PFSK-1 (cell line): ENCODE data around the gene ADGRB2.

Experiments
- FOXP2 ChIP-seq: optimal IDR thresholded peaks from 2 replicates; pipeline ENCODE3; 2011; ENCODE audit warnings: borderline replicate concordance, control low read depth, inconsistent platforms; ENCODE audit not compliant: insufficient read depth; ENCODE audit errors: extremely low read length, extremely low read depth
- POLR2AphosphoS5 ChIP-seq: IDR thresholded peaks from 2 replicates; pipeline ENCODE4 v1.6.1; 2012; ENCODE audit warnings: low read depth, mild to moderate bottlenecking, control low read depth, low read length, moderate library complexity
- REST ChIP-seq, 2 experiments: IDR thresholded peaks; 2 replicates each; pipeline versions ENCODE4 v1.6.1 to v1.8.0; 2011 to 2012; ENCODE audit warnings: low read depth in 2 of 2, low read length in 2 of 2, control low read depth in 1 of 2, inconsistent platforms in 1 of 2, mild to moderate bottlenecking in 1 of 2, moderate library complexity in 1 of 2; ENCODE audit not compliant: insufficient read depth in 1 of 2
- SIN3A ChIP-seq: IDR thresholded peaks from 2 replicates; pipeline ENCODE4 v1.6.1; 2012; ENCODE audit warnings: mild to moderate bottlenecking, low read length, moderate library complexity, borderline replicate concordance; ENCODE audit not compliant: insufficient read depth
- TAF1 ChIP-seq: IDR thresholded peaks from 2 replicates; pipeline ENCODE4 v1.6.1; 2012; ENCODE audit warnings: low read length, control low read depth, borderline replicate concordance; ENCODE audit not compliant: insufficient read depth

Gene ADGRB2

GRCh38 chr1:31786366-31787060 is 22.4 kb upstream of the ADGRB2 start:
- TF ChIP-seq TAF1 (no peak), REST (IDR thresholded peaks at IDR 0.05; ENCODE audit: insufficient read depth in 1 of 2, low read depth in 2 of 2, low read length in 2 of 2) (no peak), FOXP2 (no peak), SIN3A (no peak), POLR2AphosphoS5 (no peak)

- TF ChIP-seq REST (IDR thresholded peaks at IDR 0.05; ENCODE audit: insufficient read depth in 1 of 2, low read depth in 2 of 2, low read length in 2 of 2) = no peak
- no peak for TF ChIP-seq POLR2AphosphoS5
- TF ChIP-seq TAF1 = no peak
- no peak for TF ChIP-seq FOXP2
Measured at GRCh38 chr1:31785947-31786290, 21.8 kb upstream of the ADGRB2 start.

- TF ChIP-seq POLR2AphosphoS5 (no peak), REST (IDR thresholded peaks at IDR 0.05; ENCODE audit: insufficient read depth in 1 of 2, low read depth in 2 of 2, low read length in 2 of 2) (no peak), FOXP2 (no peak), SIN3A (no peak), TAF1 (no peak)
Measured at GRCh38 chr1:31785020-31785946, 21.1 kb upstream of the ADGRB2 start.

- TF ChIP-seq SIN3A (no peak), REST (IDR thresholded peaks at IDR 0.05; ENCODE audit: insufficient read depth in 1 of 2, low read depth in 2 of 2, low read length in 2 of 2) (no peak), FOXP2 (no peak), TAF1 (no peak), POLR2AphosphoS5 (no peak)
Measured at GRCh38 chr1:31784356-31785019, 20.3 kb upstream of the ADGRB2 start.
